ENCODE data around the gene KIRREL2. TPM values are rescaled to one million over a fixed set of nuclear protein-coding genes. Genes with fewer than 3 reads are reported as not detected.

Gene KIRREL2
- total and polyA plus RNA-seq, 3 donors from 2014 or later: 0.56 to 0.87 (median 0.84) TPM

GRCh38 chr19:35845215-35846037, 11.3 kb upstream of the KIRREL2 start:
- Histone ChIP-seq H3K36me3 (ENCODE audit: low read depth, missing control alignments) (no peaks in the 10 kb centered on the region), H3K4me3 (peak overlapping the region; percentile 18 to 24), H3K4me1 (no peaks in the 10 kb centered on the region), H3K27ac (no peak overlapping the region), H3K27me3 (no peaks in the 10 kb centered on the region), H3K9me3 (no peaks in the 10 kb centered on the region)
- TF ChIP-seq POLR2A (IDR thresholded peaks at IDR 0.05) (no peak), CTCF (IDR thresholded peaks at IDR 0.05) (no peak)
- no peak for DNase-seq
- intact Hi-C loops (cut with DNase I; ENCODE audit: low total_unique reads): no loop called here
- WGBS, 2 donors: 3 to 4% methylated on average over 33 to 53 of the region's 63 CpGs

GRCh38 chr19:35846038-35846668, 10.6 kb upstream of the KIRREL2 start:
- Histone ChIP-seq H3K4me1 (no peaks in the 10 kb centered on the region), H3K36me3 (ENCODE audit: low read depth, missing control alignments) (no peaks in the 10 kb centered on the region), H3K27me3 (no peaks in the 10 kb centered on the region), H3K9me3 (no peaks in the 10 kb centered on the region), H3K4me3 (peak overlapping the region; percentile 18 to 24), H3K27ac (no peak overlapping the region)
- intact Hi-C loops (cut with DNase I; ENCODE audit: low total_unique reads): no loop called here
- no peak for DNase-seq
- 1 to 6% methylated on average over 6 to 23 of the region's 26 CpGs for WGBS, 2 donors
- TF ChIP-seq POLR2A (IDR thresholded peaks at IDR 0.05) (no peak), CTCF (IDR thresholded peaks at IDR 0.05) (no peak)

- no peaks in the 10 kb centered on the region for H3K4me1 ChIP-seq
- DNase-seq: no peak
- no peak overlapping the region for H3K4me3 ChIP-seq
- intact Hi-C loops (cut with DNase I; ENCODE audit: low total_unique reads): no loop called here
- no peaks in the 10 kb centered on the region for H3K9me3 ChIP-seq
- TF ChIP-seq CTCF (IDR thresholded peaks at IDR 0.05) (no peak), POLR2A (IDR thresholded peaks at IDR 0.05) (no peak)
- no peaks in the 10 kb centered on the region for H3K36me3 ChIP-seq (ENCODE audit: low read depth, missing control alignments)
- WGBS, 2 donors: 81 to 89% methylated on average over 4 to 8 of the region's 8 CpGs
- no peaks in the 10 kb centered on the region for H3K27me3 ChIP-seq
- H3K27ac ChIP-seq: no peak overlapping the region
These were observed 8.8 kb upstream of the KIRREL2 start for GRCh38 chr19:35847911-35848310.

- no peaks in the 10 kb centered on the region for H3K36me3 ChIP-seq (ENCODE audit: low read depth, missing control alignments)
- intact Hi-C loops (cut with DNase I; ENCODE audit: low total_unique reads): no loop called here
- TF ChIP-seq POLR2A (IDR thresholded peaks at IDR 0.05) (no peak), CTCF (IDR thresholded peaks at IDR 0.05) (no peak)
- no peaks in the 10 kb centered on the region for H3K9me3 ChIP-seq
- no peaks in the 10 kb centered on the region for H3K4me1 ChIP-seq
- 80 to 85% methylated on average over 7 to 8 of the region's 8 CpGs for WGBS, 2 donors
- no peak overlapping the region for H3K4me3 ChIP-seq
- H3K27me3 ChIP-seq: no peaks in the 10 kb centered on the region
- no peak for DNase-seq
- H3K27ac ChIP-seq: no peak overlapping the region
These were observed 8.2 kb upstream of the KIRREL2 start for GRCh38 chr19:35848486-35848885.

Data from testis (tissue), 3 donors.